Spleen (tissue), 7 donors: ENCODE results near the gene LPP.

Source experiments
- CTCF ChIP-seq, 11 experiments: fragments of 200-600 bp in 7 of 11; fragments of 450-650 bp in 4 of 11; sonication (generic) in 4 of 11; IDR thresholded peaks in 8 of 11; conservative IDR thresholded peaks in 3 of 11; 1 replicate in 7 of 11; 2 replicates in 4 of 11; pipeline versions ENCODE4 v1.4.0 to v1.8.0; 2016 to 2021; ENCODE audit warnings: antibody characterized with exemption in 11 of 11, inconsistent platforms in 4 of 11, mild to moderate bottlenecking in 1 of 11
- POLR2AphosphoS5 ChIP-seq, 3 donors: sonication (generic); formaldehyde crosslinking; IDR thresholded peaks; one replicate each; pipeline ENCODE4 v1.5.1; 2017; ENCODE audit warnings: antibody characterized with exemption in 3 of 3
- donor health status: DM: no; HTN: no; CAD: no; lungs with moderate emphysema.
- donor health status: DM: no; HTN: no; CAD: no.
- donor health status: DM: no; HTN: no; CAD: no.

- no peak for TF ChIP-seq CTCF (IDR thresholded peaks at IDR 0.05 in 8 of 11, conservative IDR thresholded peaks at IDR 0.05 in 3 of 11)
- no peak for TF ChIP-seq POLR2AphosphoS5 (IDR thresholded peaks at IDR 0.05)
These were observed 150.5 kb downstream of the LPP start for GRCh38 chr3:188304501-188304900.
